ENCODE measurements around the gene NEURL2. TPM values are rescaled to one million over a fixed set of nuclear protein-coding genes. Genes with fewer than 3 reads are reported as not detected.
"Not testable (repeated sequence)": the region's sequence is repeated elsewhere in the genome, so short reads cannot be mapped to it uniquely, and the experiment has no call there.

Gene NEURL2
- total RNA-seq, 1 experiment from 2014 or later = 7.1 TPM

DNA sequence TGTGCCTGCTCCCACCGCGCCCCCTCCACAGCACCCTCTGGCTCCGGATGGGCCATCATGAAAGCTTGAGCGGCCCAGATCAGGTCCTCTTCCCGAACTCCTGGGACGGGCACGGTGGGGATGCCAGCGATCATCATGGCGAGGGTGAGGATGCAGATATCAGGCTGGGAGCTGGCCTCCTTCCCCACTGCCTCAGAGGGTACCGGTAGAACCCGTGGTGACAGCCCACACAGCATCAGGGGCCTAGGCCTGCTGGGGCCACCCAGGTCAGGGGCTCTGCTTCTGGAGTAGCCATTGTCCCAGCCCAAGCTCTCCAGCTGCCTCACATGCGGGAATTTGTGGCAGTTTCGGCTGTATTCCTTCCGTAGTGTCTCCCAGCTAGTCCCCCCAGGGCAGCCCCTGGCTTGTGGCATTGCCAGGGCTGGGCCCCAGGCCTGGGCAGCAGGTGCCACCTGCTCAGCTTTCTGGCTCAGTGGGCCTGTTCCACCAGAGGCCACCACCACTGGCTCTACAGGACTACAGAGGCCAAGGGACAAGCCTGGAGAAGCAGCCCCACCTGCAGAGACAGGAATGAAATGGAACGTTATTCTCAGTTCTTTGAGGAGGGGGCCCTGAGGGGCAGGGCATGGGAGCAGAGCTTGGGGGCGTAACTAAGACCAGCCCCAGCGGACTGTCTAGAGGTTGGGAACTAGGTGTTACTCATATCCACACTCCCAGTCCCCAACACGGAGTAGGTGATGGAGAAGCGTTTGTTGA lies 4.2 kb downstream of the NEURL2 start:
- DNase-seq (ENCODE audit: low read depth, low spot score) = no peak
- in situ Hi-C loops (cut with HindIII; ENCODE audit: low pct_unique_long_range_greater_than_20kb, low sequenced_read_pairs) = no loop called here

DNA sequence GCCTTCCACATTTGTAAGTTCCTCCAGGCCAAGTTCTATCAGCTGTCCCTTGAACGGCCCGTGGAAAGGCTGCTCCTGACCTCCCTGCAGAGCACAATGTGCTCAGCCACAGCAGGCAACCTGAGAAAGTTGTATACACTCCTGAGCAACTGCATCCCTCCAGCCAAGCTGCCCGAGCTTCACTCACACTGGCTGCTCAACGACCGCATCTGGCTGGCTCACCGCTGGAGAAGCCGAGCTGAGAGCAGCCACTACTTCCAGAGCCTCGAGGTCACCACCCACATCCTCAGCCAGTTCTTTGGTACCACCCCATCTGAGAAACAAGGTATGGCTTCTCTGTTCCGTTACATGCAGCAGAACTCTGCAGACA lies 7.9 kb downstream of the NEURL2 start:
- no peak for DNase-seq (ENCODE audit: low read depth, low spot score)

DNA sequence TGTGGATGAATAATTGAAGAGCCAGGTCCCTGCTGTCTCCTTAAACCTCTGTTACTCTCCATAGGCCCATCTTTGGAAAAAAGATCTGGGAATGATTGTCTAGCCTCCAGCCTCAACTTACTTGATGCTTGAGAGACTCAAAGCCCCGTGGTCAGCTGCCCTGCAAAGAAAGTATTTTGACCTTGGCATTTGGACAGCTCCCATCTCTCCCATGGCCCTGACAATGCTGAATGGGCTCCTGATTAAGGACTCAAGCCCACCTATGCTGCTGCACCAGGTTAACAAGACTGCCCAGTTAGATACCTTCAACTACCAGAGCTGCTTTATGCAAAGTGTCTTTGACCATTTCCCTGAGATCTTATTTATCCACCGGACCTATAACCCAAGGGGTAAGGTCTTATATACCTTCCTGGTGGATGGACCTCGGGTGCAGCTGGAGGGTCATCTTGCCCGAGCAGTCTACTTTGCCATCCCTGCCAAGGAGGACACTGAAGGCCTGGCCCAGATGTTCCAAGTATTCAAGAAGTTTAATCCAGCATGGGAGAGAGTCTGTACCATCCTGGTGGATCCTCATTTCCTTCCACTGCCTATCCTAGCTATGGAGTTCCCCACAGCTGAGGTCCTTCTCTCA lies 8.4 kb downstream of the NEURL2 start:
- DNase-seq (ENCODE audit: low read depth, low spot score) = no peak
- in situ Hi-C loops (cut with HindIII; ENCODE audit: low pct_unique_long_range_greater_than_20kb, low sequenced_read_pairs) = no loop called here

More for the DNA sequence above, 7.9 kb downstream of the NEURL2 start:
- in situ Hi-C loops (cut with HindIII; ENCODE audit: low pct_unique_long_range_greater_than_20kb, low sequenced_read_pairs) = no loop called here

DNA sequence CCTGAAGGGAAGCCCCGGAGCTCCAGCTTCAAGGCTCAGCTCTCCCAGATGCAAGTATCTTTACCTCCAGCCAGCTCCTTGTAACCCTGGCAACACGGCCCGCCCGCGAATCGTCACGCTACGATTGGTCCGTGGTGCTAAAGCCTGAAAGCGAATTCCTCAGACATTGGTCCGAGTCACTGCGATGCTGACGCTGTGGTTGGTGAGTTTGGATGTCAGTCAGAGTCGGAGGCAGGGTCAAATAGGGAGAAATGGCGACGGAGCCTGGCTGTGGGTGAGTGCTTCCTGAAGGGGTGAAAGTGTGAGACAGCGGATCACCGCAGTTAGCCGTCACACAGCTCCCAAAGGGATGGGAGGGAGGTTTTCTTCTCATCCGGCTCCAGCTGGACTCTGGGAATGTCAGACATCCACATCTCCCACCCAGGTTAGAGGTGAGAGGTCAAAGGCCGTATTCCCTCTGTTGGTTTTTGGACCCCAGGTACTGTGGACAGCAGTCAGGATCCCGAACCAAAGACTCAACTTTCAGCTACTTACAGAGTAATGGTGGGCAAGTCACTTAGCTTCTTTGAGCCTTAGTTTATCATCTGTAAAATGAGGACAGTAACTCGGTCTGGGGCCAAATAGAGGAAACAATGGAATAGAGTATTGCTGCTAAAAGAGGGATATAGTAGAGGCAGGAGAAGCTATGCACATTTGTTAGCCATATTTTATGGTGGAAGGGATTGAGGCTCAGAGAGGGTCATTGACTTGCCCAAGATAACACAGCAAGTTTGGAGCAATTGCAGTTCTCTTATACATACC lies 9.8 kb downstream of the NEURL2 start, which contains the start of gene ZSWIM1:
Gene ZSWIM1 (plus strand): TSS at position 240 of the 801 bp plus-strand sequence. CDS start 1,366 bp downstream, outside the sequence.
- in situ Hi-C loops (cut with HindIII; ENCODE audit: low pct_unique_long_range_greater_than_20kb, low sequenced_read_pairs) = no loop called here
- DNase-seq (ENCODE audit: low read depth, low spot score) = peak; percentile 100

DNA sequence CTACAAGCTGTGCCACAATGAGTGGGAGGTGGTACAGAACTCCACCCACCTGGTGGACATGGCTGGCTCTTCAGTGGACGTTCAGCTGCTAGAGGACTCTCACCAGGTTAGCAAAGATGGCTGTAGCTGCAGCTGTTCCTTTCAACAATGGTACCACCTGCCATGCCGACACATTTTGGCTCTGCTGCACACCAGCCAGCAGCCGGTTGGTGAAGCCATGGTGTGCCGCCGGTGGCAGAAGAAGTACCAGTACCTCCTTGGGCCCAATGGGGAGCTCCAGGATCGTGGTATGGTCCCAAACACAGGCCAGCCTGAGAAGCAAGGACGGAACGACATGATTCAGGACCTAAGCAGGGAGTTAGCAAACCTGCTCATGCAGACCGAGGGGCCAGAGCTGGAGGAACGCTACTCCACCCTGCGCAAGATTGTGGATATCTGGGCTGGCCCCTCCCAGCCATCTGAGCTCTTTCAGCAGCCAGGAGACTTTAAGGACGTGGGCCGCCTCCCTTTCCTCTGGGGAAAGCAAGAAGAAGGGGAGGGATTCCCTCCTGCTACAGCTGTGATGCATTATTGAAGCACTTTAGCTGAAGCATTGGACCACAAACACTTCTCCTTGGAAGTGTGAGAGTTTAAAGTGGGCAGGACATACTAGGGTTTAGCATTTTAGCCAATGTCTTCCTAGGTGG lies 12.8 kb downstream of the NEURL2 start:
- DNase-seq (ENCODE audit: low read depth, low spot score) = no peak
- in situ Hi-C loops (cut with HindIII; ENCODE audit: low pct_unique_long_range_greater_than_20kb, low sequenced_read_pairs) = no loop called here

DNA sequence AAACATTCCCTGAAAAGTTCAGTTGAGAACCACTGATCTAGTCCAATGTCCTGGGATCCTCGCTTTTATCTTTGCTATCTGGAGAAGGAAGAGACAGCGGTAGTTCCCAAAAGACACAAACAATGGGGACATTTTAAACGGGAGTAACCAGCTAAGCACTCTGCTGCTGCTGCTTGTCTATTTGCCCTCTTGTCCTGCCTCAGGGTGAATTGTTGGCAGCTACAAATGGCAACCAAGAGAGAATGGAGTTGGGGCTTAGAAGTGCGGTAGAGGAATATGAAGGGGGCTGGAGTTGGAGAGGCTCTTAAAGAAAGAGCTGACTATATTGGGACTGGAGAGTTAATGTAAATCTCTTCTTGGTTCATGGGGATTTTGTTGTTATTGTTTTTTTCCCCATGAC lies 16.4 kb downstream of the NEURL2 start:
- in situ Hi-C loops (cut with HindIII; ENCODE audit: low pct_unique_long_range_greater_than_20kb, low sequenced_read_pairs) = no loop called here
- DNase-seq (ENCODE audit: low read depth, low spot score) = peak; percentile 74

DNA sequence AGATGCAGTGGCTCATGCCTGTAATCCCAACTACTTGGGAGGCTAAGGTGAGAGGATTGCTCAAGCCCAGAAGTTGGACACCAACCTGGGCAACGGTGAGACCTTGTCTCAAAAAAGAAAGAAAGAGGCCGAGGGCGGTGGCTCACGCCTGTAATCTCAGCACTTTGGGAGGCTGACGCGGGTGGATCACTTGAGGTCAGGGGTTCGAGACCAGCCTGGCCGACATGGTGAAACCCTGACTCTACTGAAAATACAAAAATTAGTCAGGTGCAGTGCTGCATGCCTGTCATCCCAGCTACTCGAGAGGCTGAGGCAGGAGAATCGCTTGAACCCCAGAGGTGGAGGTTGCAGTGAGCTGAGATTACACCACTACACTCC lies 16.9 kb downstream of the NEURL2 start:
- DNase-seq (ENCODE audit: low read depth, low spot score); in situ Hi-C loops (cut with HindIII; ENCODE audit: low pct_unique_long_range_greater_than_20kb, low sequenced_read_pairs): not testable (repeated sequence)

DNA sequence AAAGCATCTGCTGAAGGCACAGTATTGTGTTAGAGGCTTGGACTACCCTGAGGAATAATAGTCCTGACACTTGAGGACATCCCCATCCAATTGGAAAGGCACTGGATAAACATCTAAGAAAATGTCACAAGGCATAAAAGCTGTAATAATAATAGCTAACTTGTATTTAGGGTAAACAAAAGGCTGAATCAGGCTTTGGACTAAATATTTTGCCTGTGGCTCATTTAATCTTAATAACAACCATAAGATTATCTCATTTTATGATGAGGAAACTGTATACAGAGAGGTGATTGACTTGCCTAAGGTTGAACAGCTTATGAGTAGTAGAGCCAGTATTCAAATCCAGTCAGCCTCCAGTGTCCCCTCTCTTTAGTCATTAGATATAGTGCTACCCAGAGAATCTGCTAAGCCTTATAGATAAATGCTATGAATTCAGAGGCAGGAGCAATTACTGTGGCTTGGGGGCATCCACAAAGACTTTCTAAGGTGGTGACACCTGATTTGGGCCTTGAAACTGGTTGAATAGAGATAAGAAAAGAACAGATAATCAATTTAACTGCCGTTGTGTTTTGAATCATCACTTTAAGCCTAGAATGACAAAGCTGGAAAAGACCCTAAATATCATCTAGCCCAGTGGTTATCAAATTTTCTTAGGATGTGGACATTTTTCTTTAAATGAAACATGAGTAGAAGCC lies 17.5 kb downstream of the NEURL2 start:
- in situ Hi-C loops (cut with HindIII; ENCODE audit: low pct_unique_long_range_greater_than_20kb, low sequenced_read_pairs) = no loop called here
- no peak for DNase-seq (ENCODE audit: low read depth, low spot score)

DNA sequence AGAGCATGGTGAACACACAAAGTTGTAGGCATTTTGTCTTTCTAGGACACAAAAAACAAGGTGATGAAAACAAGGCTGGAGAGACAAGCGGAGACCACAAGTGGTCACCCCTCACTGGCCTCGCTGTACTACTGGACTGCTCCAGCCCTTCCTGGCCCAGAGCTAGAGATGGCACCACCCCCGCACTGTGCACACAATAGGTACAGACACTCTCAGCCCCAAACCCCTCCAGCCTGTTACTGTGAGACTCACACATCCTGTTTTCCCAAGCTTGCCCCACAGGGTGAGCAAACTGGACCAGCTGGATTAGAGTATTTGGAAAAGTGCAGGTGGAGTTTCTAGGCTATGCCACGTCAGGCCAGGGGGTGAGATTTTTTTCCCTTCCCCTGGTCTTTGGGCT lies 18.4 kb downstream of the NEURL2 start:
- no peak for DNase-seq (ENCODE audit: low read depth, low spot score)
- in situ Hi-C loops (cut with HindIII; ENCODE audit: low pct_unique_long_range_greater_than_20kb, low sequenced_read_pairs) = no loop called here

DNA sequence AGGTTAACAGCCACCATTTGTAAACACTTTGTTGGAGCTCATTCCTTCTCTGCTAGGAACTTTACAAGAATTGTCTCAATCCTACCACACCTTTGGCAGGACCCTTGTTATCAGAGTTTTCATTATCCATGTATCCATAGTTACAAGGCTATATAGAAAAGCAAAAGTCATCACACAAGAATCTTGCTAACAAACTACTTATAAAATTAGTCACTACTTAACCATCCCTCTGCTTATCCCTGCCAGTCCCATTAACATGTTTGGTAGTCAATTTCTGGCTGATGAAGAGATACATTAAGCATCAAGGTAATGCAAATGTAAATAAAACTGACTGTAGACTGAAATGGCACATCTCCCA lies 23.2 kb downstream of the NEURL2 start:
- no peak for DNase-seq (ENCODE audit: low read depth, low spot score)

DNA sequence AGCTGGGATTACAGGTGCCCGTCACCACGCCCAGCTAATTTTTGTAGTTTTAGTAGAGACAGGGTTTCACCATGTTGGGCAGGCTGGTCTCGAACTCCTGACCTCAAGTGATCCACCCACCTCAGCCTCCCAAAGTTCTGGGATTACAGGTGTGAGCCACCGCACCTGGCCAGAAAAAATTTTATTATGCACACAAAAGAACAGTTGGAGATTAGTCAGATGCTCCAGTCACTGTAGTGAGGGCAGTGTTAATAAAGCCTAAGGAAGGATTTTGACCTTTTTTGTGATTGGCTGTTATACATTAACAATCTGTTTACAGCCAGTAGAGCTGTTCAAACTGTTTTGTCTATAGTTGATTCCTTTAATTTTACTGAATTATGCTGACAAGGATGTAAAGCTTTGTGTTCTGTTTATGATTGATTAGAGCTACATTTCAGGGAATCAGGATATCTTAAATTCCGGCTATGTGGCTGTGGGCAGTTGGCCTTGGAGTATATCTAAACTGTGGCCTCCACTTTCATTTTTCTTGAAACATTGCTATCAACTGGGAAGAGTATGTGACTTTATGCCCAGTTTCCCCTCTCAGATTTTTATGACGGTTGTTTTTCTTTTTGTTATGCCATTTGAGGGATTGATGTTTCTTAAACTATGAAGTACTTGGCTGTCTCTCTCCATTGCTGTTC lies 23.7 kb downstream of the NEURL2 start:
- in situ Hi-C loops (cut with HindIII; ENCODE audit: low pct_unique_long_range_greater_than_20kb, low sequenced_read_pairs) = no loop called here
- DNase-seq (ENCODE audit: low read depth, low spot score) = no peak

More for the DNA sequence above, 23.2 kb downstream of the NEURL2 start:
- in situ Hi-C loops (cut with HindIII; ENCODE audit: low pct_unique_long_range_greater_than_20kb, low sequenced_read_pairs) = no loop called here

DNA sequence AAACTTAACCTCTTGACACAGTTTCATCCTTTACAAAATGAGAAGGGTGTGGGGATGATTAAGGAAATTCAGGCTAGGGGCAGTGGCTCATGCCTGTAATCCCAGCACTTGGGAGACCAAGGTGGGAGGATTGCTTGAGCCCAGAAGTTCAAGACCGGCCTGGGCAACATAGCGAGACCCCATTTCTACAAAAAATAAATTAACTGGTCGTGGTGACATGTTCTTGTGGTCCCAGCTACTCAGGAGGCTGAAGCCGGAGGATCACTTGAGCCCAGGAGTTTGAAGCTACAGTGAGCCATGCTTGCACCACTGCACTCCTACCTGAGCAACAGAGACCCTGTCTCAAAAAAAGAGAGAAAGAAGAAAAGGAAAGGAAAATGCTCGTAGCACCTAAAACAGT lies 24.6 kb downstream of the NEURL2 start:
- in situ Hi-C loops (cut with HindIII; ENCODE audit: low pct_unique_long_range_greater_than_20kb, low sequenced_read_pairs) = no loop called here
- DNase-seq (ENCODE audit: low read depth, low spot score) = no peak

DNA sequence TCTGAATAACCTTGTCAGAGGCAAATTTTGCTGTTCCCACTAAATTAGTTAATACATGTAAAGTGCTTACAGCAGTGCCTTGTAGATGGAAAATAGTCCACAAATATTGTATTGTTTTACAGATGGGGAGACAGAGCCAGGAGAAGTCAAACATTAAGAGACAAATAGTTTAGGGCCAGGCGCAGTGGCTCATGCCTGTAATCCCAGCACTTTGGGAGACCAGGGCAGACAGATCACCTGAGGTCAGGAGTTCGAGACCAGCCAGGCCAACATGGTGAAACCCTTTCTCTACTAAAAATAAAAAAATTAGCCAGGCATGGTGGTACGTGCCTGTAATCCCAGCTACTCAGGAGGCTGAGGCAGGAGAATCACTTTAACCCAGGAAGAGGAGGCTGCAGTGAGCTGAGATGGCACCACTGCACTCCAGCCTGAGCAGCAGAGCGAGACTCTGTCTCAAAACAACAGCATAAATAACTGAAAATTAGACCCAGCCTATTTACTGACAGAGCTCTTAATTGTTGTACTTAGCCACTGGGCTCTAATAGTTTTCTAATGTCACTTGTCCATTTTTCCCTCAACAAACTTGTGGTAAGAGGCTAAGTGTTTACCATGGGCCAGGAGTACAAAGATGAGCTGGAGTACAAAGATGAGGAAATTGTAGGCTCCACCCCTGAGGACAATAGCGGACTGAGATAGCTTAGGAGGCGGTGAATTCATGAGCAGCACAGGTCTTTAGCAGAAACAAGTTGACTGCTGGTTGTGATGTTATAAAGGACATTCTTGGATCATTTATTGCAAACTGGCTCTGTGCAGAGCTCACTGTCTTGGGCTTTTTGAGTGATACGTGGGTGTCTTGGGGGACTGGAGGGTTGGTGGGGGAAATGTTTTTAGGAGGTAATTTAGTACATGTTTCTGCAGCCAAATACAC lies 27.2 kb downstream of the NEURL2 start:
- in situ Hi-C loops (cut with HindIII; ENCODE audit: low pct_unique_long_range_greater_than_20kb, low sequenced_read_pairs) = no loop called here
- no peak for DNase-seq (ENCODE audit: low read depth, low spot score)

DNA sequence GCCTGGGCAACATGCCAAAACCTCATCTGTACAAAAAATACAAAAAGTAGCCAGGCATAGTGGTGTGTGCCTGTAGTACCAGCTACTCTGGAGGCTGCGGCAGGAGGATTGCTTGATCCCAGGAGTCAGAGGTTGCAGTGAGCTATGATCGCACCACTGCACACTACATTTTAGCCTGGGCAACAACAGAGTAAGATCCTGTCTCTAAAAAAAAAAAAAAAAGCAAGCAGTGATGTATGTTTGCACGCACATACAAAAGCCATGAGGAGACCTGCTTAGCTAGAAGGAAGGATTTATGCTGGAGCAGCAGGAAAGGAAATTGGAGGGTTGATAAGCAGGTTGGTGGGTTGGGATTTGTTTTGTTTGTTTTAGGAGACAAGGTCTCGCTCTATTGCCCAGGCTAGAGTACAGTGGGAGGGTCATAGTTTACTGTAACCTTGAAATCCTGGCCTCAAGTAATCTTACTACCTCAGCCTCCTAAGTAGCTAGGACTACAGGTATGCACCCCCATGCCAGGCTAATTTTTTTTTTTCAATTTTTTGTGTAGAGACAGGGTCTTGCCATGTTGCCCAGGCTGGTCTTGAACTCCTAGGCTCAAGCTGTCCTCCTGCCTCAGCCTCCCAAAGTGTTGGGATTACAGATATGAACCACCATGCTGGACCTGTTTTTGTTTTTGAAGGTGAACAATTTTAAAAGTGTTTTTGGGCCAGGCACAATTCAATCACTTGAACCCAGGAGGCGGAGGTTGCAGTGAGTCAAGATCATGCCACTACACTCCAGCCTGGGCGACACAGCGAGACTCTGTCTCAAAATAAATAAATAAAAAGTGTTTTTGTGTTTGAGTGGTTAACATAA lies 29.6 kb downstream of the NEURL2 start:
- no peak for DNase-seq (ENCODE audit: low read depth, low spot score)
- in situ Hi-C loops (cut with HindIII; ENCODE audit: low pct_unique_long_range_greater_than_20kb, low sequenced_read_pairs) = no loop called here

DNA sequence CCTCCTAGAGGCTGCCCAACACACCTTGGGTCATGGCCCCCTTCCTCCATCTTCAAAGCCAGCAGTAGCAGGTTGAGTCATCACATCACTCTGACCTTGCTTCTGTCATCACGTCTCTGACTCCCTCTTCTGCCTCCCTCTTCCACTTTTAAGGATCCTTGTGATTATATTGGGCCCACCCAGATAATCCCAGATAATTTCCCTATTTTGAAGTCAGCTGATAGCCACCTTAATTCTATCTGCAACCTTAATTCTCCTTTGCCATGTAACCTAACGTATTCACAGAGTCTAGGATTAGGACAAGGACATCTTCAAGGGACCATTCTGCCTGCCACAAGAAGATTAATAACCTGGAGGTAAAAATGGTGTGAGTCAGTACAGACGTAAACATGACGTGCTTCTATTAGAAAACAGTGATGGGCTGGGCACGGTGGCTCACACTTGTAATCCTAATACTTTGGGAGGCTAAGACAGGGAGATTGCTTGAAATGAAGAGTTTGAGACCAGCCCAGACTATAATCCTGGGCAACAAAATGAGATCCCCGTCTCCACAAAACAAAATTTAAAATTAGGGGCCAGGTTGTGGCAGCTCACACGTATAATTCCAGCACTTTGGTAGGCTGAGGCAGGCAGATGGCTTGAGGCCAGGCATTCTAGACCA lies 30.3 kb downstream of the NEURL2 start:
- in situ Hi-C loops (cut with HindIII; ENCODE audit: low pct_unique_long_range_greater_than_20kb, low sequenced_read_pairs) = no loop called here
- no peak for DNase-seq (ENCODE audit: low read depth, low spot score)

All from SK-MEL-5 (cell line).